AG09309 (cell line): Measurements from ENCODE around the gene OR10A2.

Source experiments
- DNase-seq: peaks from one replicate; pipeline ENCODE4 v3.0.0-alpha.2; 2010; ENCODE audit warnings: low read depth
- H3K4me3 ChIP-seq: 2 replicates; pipeline ENCODE4 v1.5.1; 2011; ENCODE audit warnings: mild to moderate bottlenecking, low read depth, low read length, moderate library complexity; ENCODE audit not compliant: control insufficient read depth
- TF ChIP-seq, protein P1 (sequence below): IDR thresholded peaks from 2 replicates; pipeline ENCODE4 v1.5.1; 2011; ENCODE audit warnings: mild to moderate bottlenecking, low read depth, low read length, inconsistent platforms; ENCODE audit not compliant: insufficient read depth, control insufficient read depth; ENCODE audit errors: missing control alignments

Gene OR10A2

DNA sequence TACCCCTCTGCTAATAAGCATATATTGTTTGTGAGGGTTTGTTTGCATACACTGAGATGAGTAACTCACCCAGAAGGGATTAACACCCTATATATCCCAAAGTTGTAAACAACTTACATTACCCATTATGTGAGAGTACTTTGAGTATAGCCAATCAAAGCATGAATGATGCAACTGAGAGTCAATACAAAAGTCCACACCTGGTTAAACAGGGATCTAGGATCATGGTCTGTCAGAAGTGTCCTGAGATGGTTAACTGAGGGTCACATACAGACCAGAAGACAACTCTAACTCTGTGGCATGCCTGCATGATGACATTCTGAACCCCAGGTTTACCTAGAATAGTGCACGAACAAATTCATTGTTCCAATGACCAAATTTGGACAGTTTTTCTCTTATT, 34.8 kb upstream of the OR10A2 start:
- TF ChIP-seq, protein P1, sequence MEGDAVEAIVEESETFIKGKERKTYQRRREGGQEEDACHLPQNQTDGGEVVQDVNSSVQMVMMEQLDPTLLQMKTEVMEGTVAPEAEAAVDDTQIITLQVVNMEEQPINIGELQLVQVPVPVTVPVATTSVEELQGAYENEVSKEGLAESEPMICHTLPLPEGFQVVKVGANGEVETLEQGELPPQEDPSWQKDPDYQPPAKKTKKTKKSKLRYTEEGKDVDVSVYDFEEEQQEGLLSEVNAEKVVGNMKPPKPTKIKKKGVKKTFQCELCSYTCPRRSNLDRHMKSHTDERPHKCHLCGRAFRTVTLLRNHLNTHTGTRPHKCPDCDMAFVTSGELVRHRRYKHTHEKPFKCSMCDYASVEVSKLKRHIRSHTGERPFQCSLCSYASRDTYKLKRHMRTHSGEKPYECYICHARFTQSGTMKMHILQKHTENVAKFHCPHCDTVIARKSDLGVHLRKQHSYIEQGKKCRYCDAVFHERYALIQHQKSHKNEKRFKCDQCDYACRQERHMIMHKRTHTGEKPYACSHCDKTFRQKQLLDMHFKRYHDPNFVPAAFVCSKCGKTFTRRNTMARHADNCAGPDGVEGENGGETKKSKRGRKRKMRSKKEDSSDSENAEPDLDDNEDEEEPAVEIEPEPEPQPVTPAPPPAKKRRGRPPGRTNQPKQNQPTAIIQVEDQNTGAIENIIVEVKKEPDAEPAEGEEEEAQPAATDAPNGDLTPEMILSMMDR, result no peak
- DNase-seq, result no peak
- no peak overlapping the region for H3K4me3 ChIP-seq

- H3K4me3 ChIP-seq, result no peak overlapping the region
- TF ChIP-seq, protein P1, result no peak
- DNase-seq, result no peak
Measured at GRCh38 chr11:6833356-6833755, 29.5 kb upstream of the OR10A2 start.

DNA sequence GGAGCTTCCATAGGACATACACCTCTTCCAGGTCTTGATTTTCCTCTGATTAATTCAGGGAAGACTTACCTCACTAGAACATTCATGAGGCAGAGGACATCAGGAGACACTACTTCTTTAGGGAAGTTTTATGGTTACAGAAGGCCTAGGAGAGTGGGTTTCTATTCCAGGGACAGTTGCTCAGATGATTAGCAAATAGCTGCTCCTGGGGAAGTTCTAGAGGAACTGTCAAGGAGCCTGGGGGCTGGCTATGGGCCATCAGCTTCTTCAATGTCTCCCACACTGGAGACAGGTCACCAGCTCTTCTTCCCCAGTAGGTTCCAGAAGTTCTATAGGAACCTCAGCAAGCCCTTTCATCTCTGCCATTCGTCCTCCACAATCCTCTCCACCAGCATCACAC, 28.8 kb upstream of the OR10A2 start:
- H3K4me3 ChIP-seq, result no peak overlapping the region
- TF ChIP-seq, protein P1, result no peak
- no peak for DNase-seq

GRCh38 chr11:6841694-6842093, 21.2 kb upstream of the OR10A2 start:
- H3K4me3 ChIP-seq, result no peak overlapping the region
- TF ChIP-seq, protein P1, result no peak
- DNase-seq, result no peak

DNA sequence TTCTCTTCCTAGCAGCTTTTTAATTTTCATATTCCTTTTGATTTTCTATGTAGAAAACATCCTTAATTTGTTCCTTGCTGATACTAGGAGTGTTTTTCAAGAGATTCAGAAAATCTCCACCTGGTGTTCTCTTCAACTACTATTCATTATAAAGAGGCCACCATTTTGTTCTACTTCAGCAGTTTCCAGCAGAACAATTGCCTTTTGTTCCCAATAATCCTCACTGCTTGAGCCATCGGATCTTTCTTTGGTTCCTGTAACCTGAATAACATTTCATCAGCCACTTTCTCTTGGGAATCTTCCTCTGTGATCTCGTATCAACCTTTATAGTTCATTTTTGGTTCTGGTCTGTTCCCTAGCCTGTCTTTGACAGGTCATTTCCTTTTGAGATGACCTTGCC, 19.2 kb upstream of the OR10A2 start:
- DNase-seq, result no peak
- no peak overlapping the region for H3K4me3 ChIP-seq

GRCh38 chr11:6844356-6844755, 18.5 kb upstream of the OR10A2 start:
- DNase-seq, result no peak
- no peak overlapping the region for H3K4me3 ChIP-seq
- TF ChIP-seq, protein P1, result no peak

More for the DNA sequence above, 19.2 kb upstream of the OR10A2 start:
- TF ChIP-seq, protein P1, result no peak

DNA sequence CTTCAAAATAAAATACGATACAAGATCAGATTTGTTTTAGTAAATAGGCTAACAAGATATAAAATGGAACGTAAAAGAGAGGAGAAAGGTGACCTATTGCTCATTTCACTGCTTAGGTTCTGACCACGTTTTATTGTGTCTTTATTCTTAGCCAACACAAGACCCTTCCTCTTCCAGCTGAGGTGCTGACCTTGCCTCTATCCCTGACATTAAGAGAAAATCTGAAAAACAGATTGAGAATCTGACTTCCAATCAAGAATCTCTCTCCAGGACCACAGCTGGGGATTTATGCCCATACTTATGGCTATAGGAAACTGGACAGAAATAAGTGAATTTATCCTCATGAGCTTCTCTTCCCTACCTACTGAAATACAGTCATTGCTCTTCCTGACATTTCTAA, 17.5 kb upstream of the OR10A2 start, which contains the start of gene OR10A5:
Gene OR10A5 (plus strand): TSS at position 301 of the 400 bp plus-strand sequence. CDS start 0 bp downstream, at position 301.
- TF ChIP-seq, protein P1, result no peak
- no peak for DNase-seq
- H3K4me3 ChIP-seq, result no peak within 1 kb of the TSS
